C4-2B (cell line): ENCODE data around the gene HID1.

Experiments used
- ZFX ChIP-seq: fragments of 450-650 bp; IDR thresholded peaks from 2 replicates; pipeline ENCODE4 v1.6.1; 2017
- TF ChIP-seq, protein P1 (sequence below): fragments of 450-650 bp; conservative IDR thresholded peaks from 2 replicates; pipeline ENCODE4 v1.5.1; 2017; ENCODE audit warnings: mild to moderate bottlenecking

DNA sequence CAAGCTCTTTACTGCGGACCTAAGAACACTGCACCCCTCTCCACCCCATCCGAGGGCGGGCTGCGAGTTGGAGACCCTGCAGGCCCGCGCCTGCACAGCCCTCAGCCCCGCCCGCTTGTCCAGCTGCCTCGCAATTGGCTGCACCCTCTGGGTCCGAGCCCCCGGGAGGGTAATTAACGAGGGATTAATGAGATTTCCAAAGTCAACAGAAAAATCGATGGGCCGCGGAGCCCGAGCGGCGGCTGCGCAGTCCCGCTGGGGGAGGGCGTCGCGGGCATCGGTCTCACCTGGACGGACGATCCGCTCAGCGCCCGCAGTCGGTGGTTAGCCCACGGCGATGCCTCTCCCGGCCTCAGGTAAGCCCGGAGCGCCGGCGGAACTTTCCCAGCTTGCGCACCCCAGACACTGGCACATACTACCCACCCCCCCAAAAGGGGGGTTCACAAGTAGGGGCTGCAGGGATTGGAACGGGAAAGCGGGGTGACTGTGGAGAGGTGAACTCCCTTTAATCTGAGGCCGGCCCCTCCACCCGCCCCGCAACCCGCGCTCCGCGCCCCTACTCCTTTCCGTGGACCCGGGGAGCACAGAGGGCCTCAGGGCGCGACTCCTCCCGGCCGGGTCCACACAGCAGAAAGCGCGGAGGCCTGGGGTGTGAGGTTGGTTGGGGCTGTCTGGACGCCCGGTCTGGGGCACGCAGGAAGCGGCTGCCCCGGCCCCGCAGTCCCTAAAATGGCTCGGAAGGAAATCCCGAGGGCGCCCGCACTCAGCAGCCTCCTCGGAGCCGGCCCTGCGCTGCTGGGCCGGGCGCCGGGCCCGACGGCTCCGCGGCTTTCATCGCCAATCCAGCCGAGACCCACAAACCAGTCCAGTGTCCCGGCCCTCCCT lies 36.7 kb downstream of the HID1 start, which contains the start of gene OTOP3:
- TF ChIP-seq, protein P1, sequence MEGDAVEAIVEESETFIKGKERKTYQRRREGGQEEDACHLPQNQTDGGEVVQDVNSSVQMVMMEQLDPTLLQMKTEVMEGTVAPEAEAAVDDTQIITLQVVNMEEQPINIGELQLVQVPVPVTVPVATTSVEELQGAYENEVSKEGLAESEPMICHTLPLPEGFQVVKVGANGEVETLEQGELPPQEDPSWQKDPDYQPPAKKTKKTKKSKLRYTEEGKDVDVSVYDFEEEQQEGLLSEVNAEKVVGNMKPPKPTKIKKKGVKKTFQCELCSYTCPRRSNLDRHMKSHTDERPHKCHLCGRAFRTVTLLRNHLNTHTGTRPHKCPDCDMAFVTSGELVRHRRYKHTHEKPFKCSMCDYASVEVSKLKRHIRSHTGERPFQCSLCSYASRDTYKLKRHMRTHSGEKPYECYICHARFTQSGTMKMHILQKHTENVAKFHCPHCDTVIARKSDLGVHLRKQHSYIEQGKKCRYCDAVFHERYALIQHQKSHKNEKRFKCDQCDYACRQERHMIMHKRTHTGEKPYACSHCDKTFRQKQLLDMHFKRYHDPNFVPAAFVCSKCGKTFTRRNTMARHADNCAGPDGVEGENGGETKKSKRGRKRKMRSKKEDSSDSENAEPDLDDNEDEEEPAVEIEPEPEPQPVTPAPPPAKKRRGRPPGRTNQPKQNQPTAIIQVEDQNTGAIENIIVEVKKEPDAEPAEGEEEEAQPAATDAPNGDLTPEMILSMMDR, result no peak
- TF ChIP-seq ZFX, result no peak
